Activated T-cell treated with anti-CD3 and anti-CD28 coated beads, Interleukin-2, amount 50 U/mL, for 72 hours (primary cell): Measurements from ENCODE around the gene ADAMTSL3. TPM values are rescaled to one million over a fixed set of nuclear protein-coding genes. Genes with fewer than 3 reads are reported as not detected.

Experiments
- ATAC-seq, 2 donors: fragments of 150-1000 bp; cut with Tn5 transposase; replicated peaks in 1 of 2; 2 replicates each; pipeline ENCODE4 v1.10.0; 2021; ENCODE audit warnings: moderate library complexity in 2 of 2, mild to moderate bottlenecking in 1 of 2
- DNase-seq, 2 donors: peaks; one replicate each; pipeline ENCODE4 v3.0.0; 2021 to 2022; ENCODE audit warnings: mixed read lengths in 1 of 2
- H3K27ac Mint-ChIP-seq: one replicate; pipeline ENCODE4 v1.8.0; 2022; ENCODE audit warnings: mild to moderate bottlenecking, moderate library complexity, mixed read lengths
- H3K27me3 Mint-ChIP-seq: one replicate; pipeline ENCODE4 v1.8.0; 2022; ENCODE audit warnings: low read depth, mixed read lengths
- H3K36me3 Mint-ChIP-seq, 2 donors: one replicate each; pipeline ENCODE4 v1.8.0; 2022; ENCODE audit warnings: mixed read lengths in 2 of 2, mild to moderate bottlenecking in 1 of 2; ENCODE audit not compliant: insufficient read depth in 2 of 2
- H3K4me1 Mint-ChIP-seq: one replicate; pipeline ENCODE4 v1.8.0; 2022; ENCODE audit warnings: low read depth, mixed read lengths
- H3K4me3 Mint-ChIP-seq, 2 donors: one replicate each; pipeline ENCODE4 v1.8.0; 2022; ENCODE audit warnings: mild to moderate bottlenecking in 2 of 2, mixed read lengths in 2 of 2, moderate library complexity in 2 of 2
- H3K9me3 Mint-ChIP-seq, 2 donors: one replicate each; pipeline ENCODE4 v1.8.0; 2022; ENCODE audit warnings: mixed read lengths in 2 of 2
- total RNA-seq, 2 donors: library from RNA; stranded (reverse); gene quantifications; one replicate each; pipeline ENCODE4 v1.2.3, GENCODE V29; 2022

ADAMTSL3 gene
- total RNA-seq, 2 donors from 2014 or later, result 0.12 TPM; not detected in 1

GRCh38 chr15:83992324-83993031, 338.6 kb downstream of the ADAMTSL3 start:
- no peaks in the 10 kb centered on the region for H3K36me3 Mint-ChIP-seq
- ATAC-seq (no peak), DNase-seq (no peak)
- no peaks in the 10 kb centered on the region for H3K4me1 Mint-ChIP-seq
- no peak overlapping the region for H3K4me3 Mint-ChIP-seq
- no peaks in the 10 kb centered on the region for H3K9me3 Mint-ChIP-seq
- no peak overlapping the region for H3K27ac Mint-ChIP-seq
- H3K27me3 Mint-ChIP-seq, result peaks cover 9% of the 10 kb centered on the region

- no peak overlapping the region for H3K4me3 Mint-ChIP-seq
- peaks cover 9% of the 10 kb centered on the region for H3K27me3 Mint-ChIP-seq
- H3K36me3 Mint-ChIP-seq, result no peaks in the 10 kb centered on the region
- H3K4me1 Mint-ChIP-seq, result no peaks in the 10 kb centered on the region
- no peak for DNase-seq
- H3K27ac Mint-ChIP-seq, result no peak overlapping the region
- no peak for ATAC-seq
- H3K9me3 Mint-ChIP-seq, result no peaks in the 10 kb centered on the region
These were observed 339.7 kb downstream of the ADAMTSL3 start for GRCh38 chr15:83993591-83993990.

- DNase-seq (no peak), ATAC-seq (no peak)
- Mint-ChIP-seq H3K27me3 (no peaks in the 10 kb centered on the region), H3K4me3 (no peak overlapping the region), H3K4me1 (no peaks in the 10 kb centered on the region), H3K9me3 (no peaks in the 10 kb centered on the region), H3K36me3 (no peaks in the 10 kb centered on the region), H3K27ac (no peak overlapping the region)
These were observed 344.6 kb downstream of the ADAMTSL3 start for GRCh38 chr15:83998486-83998885.

- Mint-ChIP-seq H3K9me3 (no peaks in the 10 kb centered on the region), H3K27me3 (no peaks in the 10 kb centered on the region), H3K4me3 (no peak overlapping the region), H3K36me3 (no peaks in the 10 kb centered on the region), H3K27ac (no peak overlapping the region), H3K4me1 (no peaks in the 10 kb centered on the region)
- no peak for ATAC-seq
- no peak for DNase-seq
These were observed 345.6 kb downstream of the ADAMTSL3 start for GRCh38 chr15:83999396-84000135.

- DNase-seq (no peak), ATAC-seq (no peak)
- H3K27me3 Mint-ChIP-seq, result no peaks in the 10 kb centered on the region
- no peaks in the 10 kb centered on the region for H3K9me3 Mint-ChIP-seq
- no peak overlapping the region for H3K4me3 Mint-ChIP-seq
- H3K36me3 Mint-ChIP-seq, result no peaks in the 10 kb centered on the region
- H3K27ac Mint-ChIP-seq, result no peak overlapping the region
- no peaks in the 10 kb centered on the region for H3K4me1 Mint-ChIP-seq
These were observed 347.1 kb downstream of the ADAMTSL3 start for GRCh38 chr15:84001037-84001436.

- no peak for DNase-seq
- Mint-ChIP-seq H3K36me3 (no peaks in the 10 kb centered on the region), H3K4me3 (no peak overlapping the region), H3K27ac (no peak overlapping the region), H3K9me3 (no peaks in the 10 kb centered on the region), H3K4me1 (no peaks in the 10 kb centered on the region), H3K27me3 (peaks cover 3% of the 10 kb centered on the region)
- ATAC-seq, result no peak
These were observed 347.7 kb downstream of the ADAMTSL3 start for GRCh38 chr15:84001655-84002054.

- H3K36me3 Mint-ChIP-seq, result no peaks in the 10 kb centered on the region
- peaks cover 5% of the 10 kb centered on the region for H3K27me3 Mint-ChIP-seq
- H3K9me3 Mint-ChIP-seq, result no peaks in the 10 kb centered on the region
- ATAC-seq, result no peak
- no peaks in the 10 kb centered on the region for H3K4me1 Mint-ChIP-seq
- H3K27ac Mint-ChIP-seq, result no peak overlapping the region
- no peak for DNase-seq
- H3K4me3 Mint-ChIP-seq, result no peak overlapping the region
These were observed 350.0 kb downstream of the ADAMTSL3 start for GRCh38 chr15:84003791-84004503.

GRCh38 chr15:84006421-84006820, 352.5 kb downstream of the ADAMTSL3 start:
- H3K27me3 Mint-ChIP-seq, result peaks cover 5% of the 10 kb centered on the region
- no peaks in the 10 kb centered on the region for H3K4me1 Mint-ChIP-seq
- DNase-seq (no peak), ATAC-seq (no peak)
- H3K36me3 Mint-ChIP-seq, result no peaks in the 10 kb centered on the region
- H3K27ac Mint-ChIP-seq, result no peak overlapping the region
- H3K4me3 Mint-ChIP-seq, result no peak overlapping the region
- H3K9me3 Mint-ChIP-seq, result no peaks in the 10 kb centered on the region

- ATAC-seq (no peak), DNase-seq (no peak)
- Mint-ChIP-seq H3K27ac (no peak overlapping the region), H3K9me3 (peaks cover 2% of the 10 kb centered on the region in 2 donors), H3K27me3 (peaks cover 14% of the 10 kb centered on the region), H3K4me1 (no peaks in the 10 kb centered on the region), H3K36me3 (no peaks in the 10 kb centered on the region), H3K4me3 (no peak overlapping the region)
These were observed 355.7 kb downstream of the ADAMTSL3 start for GRCh38 chr15:84009616-84010015.

GRCh38 chr15:84010246-84010645, 356.3 kb downstream of the ADAMTSL3 start:
- DNase-seq (no peak), ATAC-seq (no peak)
- no peaks in the 10 kb centered on the region for H3K36me3 Mint-ChIP-seq
- H3K4me3 Mint-ChIP-seq, result no peak overlapping the region
- H3K4me1 Mint-ChIP-seq, result no peaks in the 10 kb centered on the region
- H3K9me3 Mint-ChIP-seq, result peaks cover 2% of the 10 kb centered on the region in 2 donors
- H3K27ac Mint-ChIP-seq, result no peak overlapping the region
- peaks cover 14% of the 10 kb centered on the region for H3K27me3 Mint-ChIP-seq

- H3K36me3 Mint-ChIP-seq, result no peaks in the 10 kb centered on the region
- peaks cover 2% of the 10 kb centered on the region in 2 donors for H3K9me3 Mint-ChIP-seq
- H3K27ac Mint-ChIP-seq, result no peak overlapping the region
- H3K27me3 Mint-ChIP-seq, result peaks cover 9% of the 10 kb centered on the region
- no peak for ATAC-seq
- H3K4me1 Mint-ChIP-seq, result no peaks in the 10 kb centered on the region
- DNase-seq, result no peak
- no peak overlapping the region for H3K4me3 Mint-ChIP-seq
These were observed 362.4 kb downstream of the ADAMTSL3 start for GRCh38 chr15:84016371-84016770.

GRCh38 chr15:84022516-84022915, 368.6 kb downstream of the ADAMTSL3 start:
- H3K4me1 Mint-ChIP-seq, result no peaks in the 10 kb centered on the region
- H3K9me3 Mint-ChIP-seq, result no peaks in the 10 kb centered on the region
- DNase-seq, result no peak
- H3K4me3 Mint-ChIP-seq, result no peak overlapping the region
- H3K27me3 Mint-ChIP-seq, result no peaks in the 10 kb centered on the region
- H3K36me3 Mint-ChIP-seq, result no peaks in the 10 kb centered on the region
- ATAC-seq, result no peak
- no peak overlapping the region for H3K27ac Mint-ChIP-seq

- Mint-ChIP-seq H3K36me3 (peaks cover 0 to 1% of the 10 kb centered on the region in 2 donors), H3K9me3 (no peaks in the 10 kb centered on the region), H3K27ac (no peak overlapping the region), H3K4me1 (no peaks in the 10 kb centered on the region), H3K27me3 (no peaks in the 10 kb centered on the region), H3K4me3 (no peak overlapping the region)
- peak; percentile 20 to 21 for DNase-seq
- ATAC-seq, result no peak
These were observed 369.7 kb downstream of the ADAMTSL3 start for GRCh38 chr15:84023636-84024035.
